ENCODE data around the gene TOX2.

GRCh38 chr20:43909211-43909610 is 5.4 kb upstream of the TOX2 start:
- TF ChIP-seq POLR2A (IDR thresholded peaks at IDR 0.05; ENCODE audit: extremely low read depth, insufficient read length) (no peak), CTCF (IDR thresholded peaks at IDR 0.05; ENCODE audit: low read depth, low read length) (no peak)
